WTC11 (cell line): ENCODE measurements around the gene SLC10A2. TPM values are rescaled to one million over a fixed set of nuclear protein-coding genes. Genes with fewer than 3 reads are reported as not detected.

Experiments
- ATAC-seq: fragments of 200-7000 bp; cut with Tn5 transposase; 2 replicates; pipeline ENCODE4 v1.10.0; 2021; ENCODE audit warnings: mild to moderate bottlenecking, moderate library complexity
- CTCF ChIA-PET: fragments of 300-600 bp; sonication (Branson Sonifier 250); formaldehyde crosslinking; loops from one replicate; lab custom pipeline; 2021; ENCODE audit warnings: antibody characterized with exemption; lab: Charles Lee
- POLR2A ChIA-PET: fragments of 350-600 bp; sonication (Branson Sonifier 250); formaldehyde crosslinking; loops from one replicate; lab custom pipeline; 2021; ENCODE audit warnings: antibody characterized with exemption; lab: Charles Lee
- DNase-seq: peaks from one replicate; pipeline ENCODE4 v3.0.0; 2021; ENCODE audit warnings: low spot score
- H3K27ac Mint-ChIP-seq: 2 replicates; pipeline ENCODE4 v1.8.0; 2021; ENCODE audit warnings: mixed read lengths
- H3K27me3 Mint-ChIP-seq: 2 replicates; pipeline ENCODE4 v1.8.0; 2021; ENCODE audit warnings: low read depth, mild to moderate bottlenecking, moderate library complexity, mixed read lengths
- H3K36me3 Mint-ChIP-seq: 2 replicates; pipeline ENCODE4 v1.8.0; 2021; ENCODE audit warnings: mixed read lengths
- H3K4me1 Mint-ChIP-seq: 2 replicates; pipeline ENCODE4 v1.8.0; 2022; ENCODE audit warnings: mixed read lengths
- H3K4me3 Mint-ChIP-seq: 2 replicates; pipeline ENCODE4 v1.8.0; 2021; ENCODE audit warnings: mild to moderate bottlenecking, moderate library complexity, mixed read lengths
- H3K9me3 Mint-ChIP-seq: 2 replicates; pipeline ENCODE4 v1.8.0; 2021; ENCODE audit warnings: mixed read lengths
- FOXK1 ChIP-seq: sonication (generic); formaldehyde crosslinking; IDR thresholded peaks from 2 replicates; pipeline ENCODE4 v1.8.0; 2022; ENCODE audit warnings: mild to moderate bottlenecking, moderate library complexity, missing genetic modification reagents
- HMGA2 ChIP-seq: fragments of 250-450 bp; sonication (Bioruptor Pico); IDR thresholded peaks from 2 replicates; pipeline ENCODE4 v1.4.0; 2021; ENCODE audit warnings: mild to moderate bottlenecking, moderate library complexity
- JUN ChIP-seq: sonication (generic); formaldehyde crosslinking; IDR thresholded peaks from 2 replicates; pipeline ENCODE4 v1.8.0; 2023; ENCODE audit warnings: mild to moderate bottlenecking, missing genetic modification reagents
- MXD4 ChIP-seq: fragments of 250-450 bp; sonication (Bioruptor Pico); IDR thresholded peaks from 2 replicates; pipeline ENCODE4 v1.8.0; 2021; ENCODE audit warnings: mild to moderate bottlenecking, moderate library complexity, borderline replicate concordance
- MYBL2 ChIP-seq: sonication (generic); formaldehyde crosslinking; IDR thresholded peaks from 2 replicates; pipeline ENCODE4 v1.8.1; 2023; ENCODE audit warnings: mild to moderate bottlenecking, moderate library complexity, missing genetic modification reagents
- NR2C2 ChIP-seq: sonication (generic); formaldehyde crosslinking; IDR thresholded peaks from 2 replicates; pipeline ENCODE4 v1.8.0; 2022; ENCODE audit warnings: mild to moderate bottlenecking, missing genetic modification reagents
- RELA ChIP-seq: sonication (generic); formaldehyde crosslinking; IDR thresholded peaks from 2 replicates; pipeline ENCODE4 v1.8.1; 2022; ENCODE audit warnings: missing genetic modification reagents, mild to moderate bottlenecking, borderline replicate concordance
- SMAD4 ChIP-seq: sonication (generic); formaldehyde crosslinking; IDR thresholded peaks from 2 replicates; pipeline ENCODE4 v1.8.0; 2022; ENCODE audit warnings: mild to moderate bottlenecking, missing genetic modification reagents
- ZNF138 ChIP-seq: sonication (generic); formaldehyde crosslinking; conservative IDR thresholded peaks from 2 replicates; pipeline ENCODE4 v1.8.1; 2022; ENCODE audit warnings: mild to moderate bottlenecking, moderate library complexity, missing genetic modification reagents
- total RNA-seq: library from RNA; stranded (reverse); gene quantifications from 3 replicates; pipeline ENCODE4 v1.2.3, GENCODE V29; 2021
- TF ChIP-seq, protein P1 (sequence below): sonication (generic); formaldehyde crosslinking; IDR thresholded peaks from 2 replicates; pipeline ENCODE4 v1.8.1; 2023; ENCODE audit warnings: mild to moderate bottlenecking, missing genetic modification reagents
- TF ChIP-seq, protein P2 (sequence below): sonication (generic); formaldehyde crosslinking; IDR thresholded peaks from 2 replicates; pipeline ENCODE4 v1.8.0; 2023; ENCODE audit warnings: missing genetic modification reagents
- TF ChIP-seq, protein P3 (sequence below): sonication (generic); formaldehyde crosslinking; IDR thresholded peaks from 2 replicates; pipeline ENCODE4 v1.8.0; 2022; ENCODE audit warnings: missing genetic modification reagents
- TF ChIP-seq, protein P4 (sequence below): fragments of 250-450 bp; sonication (Bioruptor Pico); IDR thresholded peaks from 2 replicates; pipeline ENCODE4 v1.9.0; 2021; ENCODE audit warnings: mild to moderate bottlenecking, borderline replicate concordance
- TF ChIP-seq, protein P5 (sequence below): sonication (generic); formaldehyde crosslinking; IDR thresholded peaks from 2 replicates; pipeline ENCODE4 v1.8.1; 2022; ENCODE audit warnings: mild to moderate bottlenecking, moderate library complexity, missing genetic modification reagents
- TF ChIP-seq, protein P6 (sequence below): sonication (generic); formaldehyde crosslinking; IDR thresholded peaks from 2 replicates; pipeline ENCODE4 v1.8.1; 2022; ENCODE audit warnings: missing genetic modification reagents, borderline replicate concordance
- TF ChIP-seq, protein P7 (sequence below): sonication (generic); formaldehyde crosslinking; IDR thresholded peaks from 2 replicates; pipeline ENCODE4 v1.8.1; 2022; ENCODE audit warnings: mild to moderate bottlenecking, missing genetic modification reagents, moderate library complexity, borderline replicate concordance
- TF ChIP-seq, protein P8 (sequence below): sonication (generic); formaldehyde crosslinking; conservative IDR thresholded peaks from 2 replicates; pipeline ENCODE4 v1.8.1; 2022; ENCODE audit warnings: mild to moderate bottlenecking, missing genetic modification reagents
- TF ChIP-seq, protein P9 (sequence below): fragments of 250-450 bp; sonication (Bioruptor Pico); IDR thresholded peaks from 2 replicates; pipeline ENCODE4 v1.9.0; 2021; ENCODE audit warnings: moderate library complexity, mild to moderate bottlenecking, inconsistent platforms, borderline replicate concordance

Gene SLC10A2
- total RNA-seq, 1 experiment from 2014 or later = not detected

DNA sequence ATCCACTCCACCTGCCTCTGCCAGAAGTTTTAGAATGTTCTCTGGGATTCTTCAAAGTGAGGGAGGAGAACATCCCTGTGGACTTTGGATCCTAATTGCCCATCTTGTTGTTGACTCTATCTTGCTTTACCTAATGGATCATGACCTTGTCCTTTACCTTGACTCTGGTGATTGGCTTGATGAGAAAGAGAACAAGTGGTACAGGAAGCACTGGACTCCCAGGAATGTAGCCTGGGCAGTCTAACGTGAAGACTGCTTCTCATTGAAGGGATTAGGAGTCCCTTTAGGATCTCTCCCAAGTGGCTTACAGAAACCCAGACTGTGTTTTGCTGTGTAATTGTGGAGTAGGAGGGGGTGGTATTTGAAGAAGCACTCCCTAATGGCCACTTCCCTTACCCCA lies 63.9 kb downstream of the SLC10A2 start (continued):
- TF ChIP-seq, protein P1, sequence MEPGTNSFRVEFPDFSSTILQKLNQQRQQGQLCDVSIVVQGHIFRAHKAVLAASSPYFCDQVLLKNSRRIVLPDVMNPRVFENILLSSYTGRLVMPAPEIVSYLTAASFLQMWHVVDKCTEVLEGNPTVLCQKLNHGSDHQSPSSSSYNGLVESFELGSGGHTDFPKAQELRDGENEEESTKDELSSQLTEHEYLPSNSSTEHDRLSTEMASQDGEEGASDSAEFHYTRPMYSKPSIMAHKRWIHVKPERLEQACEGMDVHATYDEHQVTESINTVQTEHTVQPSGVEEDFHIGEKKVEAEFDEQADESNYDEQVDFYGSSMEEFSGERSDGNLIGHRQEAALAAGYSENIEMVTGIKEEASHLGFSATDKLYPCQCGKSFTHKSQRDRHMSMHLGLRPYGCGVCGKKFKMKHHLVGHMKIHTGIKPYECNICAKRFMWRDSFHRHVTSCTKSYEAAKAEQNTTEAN (CRISPR knock-in tag) = no peak
- no peak for TF ChIP-seq MXD4 (CRISPR knock-in tag)
- TF ChIP-seq, protein P2, sequence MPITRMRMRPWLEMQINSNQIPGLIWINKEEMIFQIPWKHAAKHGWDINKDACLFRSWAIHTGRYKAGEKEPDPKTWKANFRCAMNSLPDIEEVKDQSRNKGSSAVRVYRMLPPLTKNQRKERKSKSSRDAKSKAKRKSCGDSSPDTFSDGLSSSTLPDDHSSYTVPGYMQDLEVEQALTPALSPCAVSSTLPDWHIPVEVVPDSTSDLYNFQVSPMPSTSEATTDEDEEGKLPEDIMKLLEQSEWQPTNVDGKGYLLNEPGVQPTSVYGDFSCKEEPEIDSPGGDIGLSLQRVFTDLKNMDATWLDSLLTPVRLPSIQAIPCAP = no peak

DNA sequence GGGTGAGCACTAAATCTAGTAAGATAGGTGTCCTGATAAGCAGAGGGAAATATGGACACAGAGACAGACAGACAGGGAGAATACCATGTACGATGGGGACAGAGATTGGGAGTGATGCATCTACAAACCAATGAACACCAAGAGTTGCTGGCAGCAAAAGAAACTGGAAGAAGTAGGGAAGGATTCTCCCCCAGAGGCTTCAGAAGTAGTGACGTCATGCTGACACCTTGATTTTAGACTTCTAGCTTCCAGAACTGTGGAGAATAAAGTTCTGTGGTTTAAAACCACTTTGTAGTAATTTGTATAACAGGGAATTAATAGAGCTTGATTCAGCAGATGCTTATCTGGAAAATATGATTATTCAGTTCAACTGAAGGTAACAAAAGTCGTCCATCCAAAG lies 66.1 kb downstream of the SLC10A2 start:
- peaks cover 34% of the 10 kb centered on the region for H3K9me3 Mint-ChIP-seq
- POLR2A ChIA-PET = no interaction called here
- H3K27me3 Mint-ChIP-seq = no peaks in the 10 kb centered on the region; the same call in 1 of the 2 replicates
- no peak overlapping the region for H3K27ac Mint-ChIP-seq
- no peaks in the 10 kb centered on the region for H3K4me1 Mint-ChIP-seq
- DNase-seq = no peak
- H3K36me3 Mint-ChIP-seq = peaks cover 9% of the 10 kb centered on the region
- CTCF ChIA-PET = no interaction called here
- no peak for ATAC-seq
- no peak overlapping the region for H3K4me3 Mint-ChIP-seq
- TF ChIP-seq ZNF138 (CRISPR knock-in tag) (no peak), HMGA2 (CRISPR knock-in tag) (no peak), RELA (CRISPR knock-in tag) (no peak), SMAD4 (CRISPR knock-in tag) (no peak), NR2C2 (CRISPR knock-in tag) (no peak), JUN (no peak), MYBL2 (CRISPR knock-in tag) (no peak), FOXK1 (CRISPR knock-in tag) (no peak)
- TF ChIP-seq, protein P3, sequence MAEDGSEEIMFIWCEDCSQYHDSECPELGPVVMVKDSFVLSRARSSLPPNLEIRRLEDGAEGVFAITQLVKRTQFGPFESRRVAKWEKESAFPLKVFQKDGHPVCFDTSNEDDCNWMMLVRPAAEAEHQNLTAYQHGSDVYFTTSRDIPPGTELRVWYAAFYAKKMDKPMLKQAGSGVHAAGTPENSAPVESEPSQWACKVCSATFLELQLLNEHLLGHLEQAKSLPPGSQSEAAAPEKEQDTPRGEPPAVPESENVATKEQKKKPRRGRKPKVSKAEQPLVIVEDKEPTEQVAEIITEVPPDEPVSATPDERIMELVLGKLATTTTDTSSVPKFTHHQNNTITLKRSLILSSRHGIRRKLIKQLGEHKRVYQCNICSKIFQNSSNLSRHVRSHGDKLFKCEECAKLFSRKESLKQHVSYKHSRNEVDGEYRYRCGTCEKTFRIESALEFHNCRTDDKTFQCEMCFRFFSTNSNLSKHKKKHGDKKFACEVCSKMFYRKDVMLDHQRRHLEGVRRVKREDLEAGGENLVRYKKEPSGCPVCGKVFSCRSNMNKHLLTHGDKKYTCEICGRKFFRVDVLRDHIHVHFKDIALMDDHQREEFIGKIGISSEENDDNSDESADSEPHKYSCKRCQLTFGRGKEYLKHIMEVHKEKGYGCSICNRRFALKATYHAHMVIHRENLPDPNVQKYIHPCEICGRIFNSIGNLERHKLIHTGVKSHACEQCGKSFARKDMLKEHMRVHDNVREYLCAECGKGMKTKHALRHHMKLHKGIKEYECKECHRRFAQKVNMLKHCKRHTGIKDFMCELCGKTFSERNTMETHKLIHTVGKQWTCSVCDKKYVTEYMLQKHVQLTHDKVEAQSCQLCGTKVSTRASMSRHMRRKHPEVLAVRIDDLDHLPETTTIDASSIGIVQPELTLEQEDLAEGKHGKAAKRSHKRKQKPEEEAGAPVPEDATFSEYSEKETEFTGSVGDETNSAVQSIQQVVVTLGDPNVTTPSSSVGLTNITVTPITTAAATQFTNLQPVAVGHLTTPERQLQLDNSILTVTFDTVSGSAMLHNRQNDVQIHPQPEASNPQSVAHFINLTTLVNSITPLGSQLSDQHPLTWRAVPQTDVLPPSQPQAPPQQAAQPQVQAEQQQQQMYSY (CRISPR knock-in tag) = no peak
- TF ChIP-seq, protein P4, sequence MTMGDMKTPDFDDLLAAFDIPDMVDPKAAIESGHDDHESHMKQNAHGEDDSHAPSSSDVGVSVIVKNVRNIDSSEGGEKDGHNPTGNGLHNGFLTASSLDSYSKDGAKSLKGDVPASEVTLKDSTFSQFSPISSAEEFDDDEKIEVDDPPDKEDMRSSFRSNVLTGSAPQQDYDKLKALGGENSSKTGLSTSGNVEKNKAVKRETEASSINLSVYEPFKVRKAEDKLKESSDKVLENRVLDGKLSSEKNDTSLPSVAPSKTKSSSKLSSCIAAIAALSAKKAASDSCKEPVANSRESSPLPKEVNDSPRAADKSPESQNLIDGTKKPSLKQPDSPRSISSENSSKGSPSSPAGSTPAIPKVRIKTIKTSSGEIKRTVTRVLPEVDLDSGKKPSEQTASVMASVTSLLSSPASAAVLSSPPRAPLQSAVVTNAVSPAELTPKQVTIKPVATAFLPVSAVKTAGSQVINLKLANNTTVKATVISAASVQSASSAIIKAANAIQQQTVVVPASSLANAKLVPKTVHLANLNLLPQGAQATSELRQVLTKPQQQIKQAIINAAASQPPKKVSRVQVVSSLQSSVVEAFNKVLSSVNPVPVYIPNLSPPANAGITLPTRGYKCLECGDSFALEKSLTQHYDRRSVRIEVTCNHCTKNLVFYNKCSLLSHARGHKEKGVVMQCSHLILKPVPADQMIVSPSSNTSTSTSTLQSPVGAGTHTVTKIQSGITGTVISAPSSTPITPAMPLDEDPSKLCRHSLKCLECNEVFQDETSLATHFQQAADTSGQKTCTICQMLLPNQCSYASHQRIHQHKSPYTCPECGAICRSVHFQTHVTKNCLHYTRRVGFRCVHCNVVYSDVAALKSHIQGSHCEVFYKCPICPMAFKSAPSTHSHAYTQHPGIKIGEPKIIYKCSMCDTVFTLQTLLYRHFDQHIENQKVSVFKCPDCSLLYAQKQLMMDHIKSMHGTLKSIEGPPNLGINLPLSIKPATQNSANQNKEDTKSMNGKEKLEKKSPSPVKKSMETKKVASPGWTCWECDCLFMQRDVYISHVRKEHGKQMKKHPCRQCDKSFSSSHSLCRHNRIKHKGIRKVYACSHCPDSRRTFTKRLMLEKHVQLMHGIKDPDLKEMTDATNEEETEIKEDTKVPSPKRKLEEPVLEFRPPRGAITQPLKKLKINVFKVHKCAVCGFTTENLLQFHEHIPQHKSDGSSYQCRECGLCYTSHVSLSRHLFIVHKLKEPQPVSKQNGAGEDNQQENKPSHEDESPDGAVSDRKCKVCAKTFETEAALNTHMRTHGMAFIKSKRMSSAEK = no peak
- TF ChIP-seq, protein P5, sequence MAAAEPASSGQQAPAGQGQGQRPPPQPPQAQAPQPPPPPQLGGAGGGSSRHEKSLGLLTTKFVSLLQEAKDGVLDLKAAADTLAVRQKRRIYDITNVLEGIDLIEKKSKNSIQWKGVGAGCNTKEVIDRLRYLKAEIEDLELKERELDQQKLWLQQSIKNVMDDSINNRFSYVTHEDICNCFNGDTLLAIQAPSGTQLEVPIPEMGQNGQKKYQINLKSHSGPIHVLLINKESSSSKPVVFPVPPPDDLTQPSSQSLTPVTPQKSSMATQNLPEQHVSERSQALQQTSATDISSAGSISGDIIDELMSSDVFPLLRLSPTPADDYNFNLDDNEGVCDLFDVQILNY = no peak
- TF ChIP-seq, protein P6, sequence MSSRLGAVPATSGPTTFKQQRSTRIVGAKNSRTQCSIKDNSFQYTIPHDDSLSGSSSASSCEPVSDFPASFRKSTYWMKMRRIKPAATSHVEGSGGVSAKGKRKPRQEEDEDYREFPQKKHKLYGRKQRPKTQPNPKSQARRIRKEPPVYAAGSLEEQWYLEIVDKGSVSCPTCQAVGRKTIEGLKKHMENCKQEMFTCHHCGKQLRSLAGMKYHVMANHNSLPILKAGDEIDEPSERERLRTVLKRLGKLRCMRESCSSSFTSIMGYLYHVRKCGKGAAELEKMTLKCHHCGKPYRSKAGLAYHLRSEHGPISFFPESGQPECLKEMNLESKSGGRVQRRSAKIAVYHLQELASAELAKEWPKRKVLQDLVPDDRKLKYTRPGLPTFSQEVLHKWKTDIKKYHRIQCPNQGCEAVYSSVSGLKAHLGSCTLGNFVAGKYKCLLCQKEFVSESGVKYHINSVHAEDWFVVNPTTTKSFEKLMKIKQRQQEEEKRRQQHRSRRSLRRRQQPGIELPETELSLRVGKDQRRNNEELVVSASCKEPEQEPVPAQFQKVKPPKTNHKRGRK (CRISPR knock-in tag) = no peak
- TF ChIP-seq, protein P1 (CRISPR knock-in tag) = no peak
- TF ChIP-seq, protein P7, sequence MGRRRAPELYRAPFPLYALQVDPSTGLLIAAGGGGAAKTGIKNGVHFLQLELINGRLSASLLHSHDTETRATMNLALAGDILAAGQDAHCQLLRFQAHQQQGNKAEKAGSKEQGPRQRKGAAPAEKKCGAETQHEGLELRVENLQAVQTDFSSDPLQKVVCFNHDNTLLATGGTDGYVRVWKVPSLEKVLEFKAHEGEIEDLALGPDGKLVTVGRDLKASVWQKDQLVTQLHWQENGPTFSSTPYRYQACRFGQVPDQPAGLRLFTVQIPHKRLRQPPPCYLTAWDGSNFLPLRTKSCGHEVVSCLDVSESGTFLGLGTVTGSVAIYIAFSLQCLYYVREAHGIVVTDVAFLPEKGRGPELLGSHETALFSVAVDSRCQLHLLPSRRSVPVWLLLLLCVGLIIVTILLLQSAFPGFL (CRISPR knock-in tag) = no peak
- TF ChIP-seq, protein P8, sequence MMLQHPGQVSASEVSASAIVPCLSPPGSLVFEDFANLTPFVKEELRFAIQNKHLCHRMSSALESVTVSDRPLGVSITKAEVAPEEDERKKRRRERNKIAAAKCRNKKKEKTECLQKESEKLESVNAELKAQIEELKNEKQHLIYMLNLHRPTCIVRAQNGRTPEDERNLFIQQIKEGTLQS (CRISPR knock-in tag) = no peak
- TF ChIP-seq, protein P9, sequence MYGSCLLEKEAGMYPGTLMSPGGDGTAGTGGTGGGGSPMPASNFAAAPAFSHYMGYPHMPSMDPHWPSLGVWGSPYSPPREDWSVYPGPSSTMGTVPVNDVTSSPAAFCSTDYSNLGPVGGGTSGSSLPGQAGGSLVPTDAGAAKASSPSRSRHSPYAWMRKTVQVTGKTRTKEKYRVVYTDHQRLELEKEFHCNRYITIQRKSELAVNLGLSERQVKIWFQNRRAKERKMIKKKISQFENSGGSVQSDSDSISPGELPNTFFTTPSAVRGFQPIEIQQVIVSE (CRISPR knock-in tag) = no peak
